Transverse colon (tissue), 4 donors: Measurements from ENCODE around the gene NXPE2. TPM values are rescaled to one million over a fixed set of nuclear protein-coding genes. Genes with fewer than 3 reads are reported as not detected.

ENCODE experiments used
- DNase-seq: peaks from one replicate; pipeline ENCODE4 v3.0.0-alpha.2; 2019
- H3K27ac ChIP-seq, 4 donors: fragments of 200-600 bp; sonication (generic); 2 replicates each; pipeline ENCODE4 v1.5.1; 2016 to 2018; ENCODE audit warnings: inconsistent platforms in 4 of 4
- H3K27me3 ChIP-seq: fragments of 200-600 bp; sonication (generic); 2 replicates; pipeline ENCODE4 v1.5.1; 2017; ENCODE audit warnings: inconsistent platforms
- H3K36me3 ChIP-seq, 4 donors: fragments of 200-600 bp; sonication (generic); 2 replicates each; pipeline ENCODE4 v1.5.1; 2017 to 2019; ENCODE audit warnings: inconsistent platforms in 4 of 4
- H3K4me1 ChIP-seq, 4 donors: fragments of 200-600 bp; sonication (generic); 2 replicates each; pipeline ENCODE4 v1.5.1; 2017 to 2020; ENCODE audit warnings: inconsistent platforms in 4 of 4
- H3K4me3 ChIP-seq, 4 donors: fragments of 200-600 bp; sonication (generic); 1 replicate in 1 of 4; 2 replicates in 3 of 4; pipeline versions ENCODE4 v1.5.1 to v1.6.1; 2017 to 2019; ENCODE audit warnings: inconsistent platforms in 4 of 4
- H3K9me3 ChIP-seq, 2 donors: fragments of 200-600 bp; sonication (generic); 2 replicates each; pipeline ENCODE4 v1.5.1; 2017 to 2019; ENCODE audit warnings: inconsistent platforms in 2 of 2
- CTCF ChIP-seq, 5 experiments: fragments of 200-600 bp in 3 of 5; fragments of 450-650 bp in 2 of 5; sonication (generic) in 3 of 5; IDR thresholded peaks; 1 replicate in 2 of 5; 2 replicates in 3 of 5; pipeline ENCODE4 v1.5.1; 2016 to 2017; ENCODE audit warnings: antibody characterized with exemption in 5 of 5, inconsistent platforms in 3 of 5, mild to moderate bottlenecking in 2 of 5, moderate library complexity in 1 of 5
- EP300 ChIP-seq: sonication (generic); formaldehyde crosslinking; IDR thresholded peaks from one replicate; pipeline ENCODE4 v1.6.1; 2017; ENCODE audit warnings: antibody characterized with exemption, low read depth
- POLR2A ChIP-seq: fragments of 450-650 bp; IDR thresholded peaks from one replicate; pipeline ENCODE4 v1.6.1; 2016; ENCODE audit warnings: antibody characterized with exemption, mild to moderate bottlenecking, moderate library complexity
- POLR2AphosphoS5 ChIP-seq, 3 donors: sonication (generic); formaldehyde crosslinking; IDR thresholded peaks; one replicate each; pipeline ENCODE4 v1.6.1; 2016; ENCODE audit warnings: antibody characterized with exemption in 3 of 3
- WGBS, 2 donors: methylation state at CpG; one replicate each; pipeline ENCODE4 v1.1.5; 2018; ENCODE audit warnings: low coverage in 1 of 2; 5-methylcytosine and 5-hydroxymethylcytosine counted together
- in situ Hi-C, 4 donors: fragments of 200-750 bp; cut with MboI; loops; one replicate each; pipeline versions ENCODE4 v1.15.0 to v1.15.1; 2017; ENCODE audit warnings: low sequenced_read_pairs in 3 of 4, low pct_ligation_motif_present in 1 of 4, low pct_unique_long_range_greater_than_20kb in 1 of 4
- intact Hi-C: fragments of 100-400 bp; cut with DNase I; formaldehyde crosslinking; loops from one replicate; pipeline ENCODE4 v1.15.1; 2023; ENCODE audit warnings: low total_unique reads
- total RNA-seq, 4 donors: library from RNA; depleted of rRNA; stranded (reverse); fragments of >200 nt; gene quantifications; one replicate each; pipeline ENCODE4 v1.1.0, GENCODE V29; 2016

Gene NXPE2
- total RNA-seq, 4 donors from 2014 or later, result 20.2 to 35.9 (median 28.4) TPM

- peak overlapping the region; percentile 75 to 84 (median 80) for H3K27ac ChIP-seq
- H3K4me1 ChIP-seq, result peaks cover 0 to 17% (median 8%) of the 10 kb centered on the region in 4 donors
- peaks cover 0 to 6% of the 10 kb centered on the region in 2 donors for H3K9me3 ChIP-seq
- H3K4me3 ChIP-seq, result no peak overlapping the region
- peak; percentile 40 for DNase-seq
- TF ChIP-seq POLR2A (no peak), POLR2AphosphoS5 (IDR thresholded peaks at IDR 0.05) (peak in 2 of 3 donors; percentile 59 to 76), EP300 (peak; percentile 10)
- in situ Hi-C loops, result no loop called here
- no peaks in the 10 kb centered on the region for H3K36me3 ChIP-seq
- H3K27me3 ChIP-seq, result no peaks in the 10 kb centered on the region
- intact Hi-C loops, result no loop called here
- 35 to 42% methylated on average over 3 of the region's 3 CpGs for WGBS, 2 donors
Observed at GRCh38 chr11:114724916-114725524, 46.7 kb downstream of the NXPE2 start.

GRCh38 chr11:114725623-114726022 lies 47.3 kb downstream of the NXPE2 start:
- in situ Hi-C loops, result no loop called here
- 29 to 58% methylated on average over 1 of the region's 1 CpG for WGBS, 2 donors
- H3K4me3 ChIP-seq, result no peak overlapping the region
- H3K36me3 ChIP-seq, result no peaks in the 10 kb centered on the region
- H3K27ac ChIP-seq, result peak overlapping the region; percentile 75 to 84 (median 78)
- TF ChIP-seq EP300 (no peak), POLR2AphosphoS5 (IDR thresholded peaks at IDR 0.05) (no peak), CTCF (IDR thresholded peaks at IDR 0.05) (no peak), POLR2A (no peak)
- intact Hi-C loops, result no loop called here
- peaks cover 0 to 17% (median 8%) of the 10 kb centered on the region in 4 donors for H3K4me1 ChIP-seq
- no peaks in the 10 kb centered on the region for H3K27me3 ChIP-seq
- DNase-seq, result no peak
- H3K9me3 ChIP-seq, result peaks cover 0 to 6% of the 10 kb centered on the region in 2 donors

GRCh38 chr11:114736806-114737205 lies 58.5 kb downstream of the NXPE2 start:
- H3K9me3 ChIP-seq, result no peaks in the 10 kb centered on the region
- DNase-seq, result no peak
- H3K4me1 ChIP-seq, result peaks cover 0 to 5% (median 4%) of the 10 kb centered on the region in 4 donors
- 43 to 53% methylated on average over 4 of the region's 4 CpGs for WGBS, 2 donors
- no peaks in the 10 kb centered on the region for H3K36me3 ChIP-seq
- peak overlapping the region in 3 of 4 donors; percentile 34 to 49 (median 36) for H3K27ac ChIP-seq
- H3K27me3 ChIP-seq, result no peaks in the 10 kb centered on the region
- TF ChIP-seq POLR2A, result no peak
- TF ChIP-seq EP300, result no peak
- TF ChIP-seq CTCF (IDR thresholded peaks at IDR 0.05), result no peak
- no peak for TF ChIP-seq POLR2AphosphoS5 (IDR thresholded peaks at IDR 0.05)
- H3K4me3 ChIP-seq, result no peak overlapping the region
- intact Hi-C loops, result no loop called here
- in situ Hi-C loops, result no loop called here

GRCh38 chr11:114738954-114739353 lies 60.6 kb downstream of the NXPE2 start:
- Histone ChIP-seq H3K4me1 (peaks cover 0 to 5% (median 4%) of the 10 kb centered on the region in 4 donors), H3K27me3 (no peaks in the 10 kb centered on the region), H3K9me3 (no peaks in the 10 kb centered on the region), H3K27ac (no peak overlapping the region), H3K36me3 (no peaks in the 10 kb centered on the region), H3K4me3 (no peak overlapping the region)
- intact Hi-C loops, result no loop called here
- in situ Hi-C loops, result no loop called here
- DNase-seq, result peak; percentile 68
- TF ChIP-seq CTCF (IDR thresholded peaks at IDR 0.05) (peak; percentile 56 to 74 (median 66)), POLR2A (no peak)
